Smooth muscle cell of trachea (primary cell): Measurements from ENCODE around the gene MPHOSPH10. TPM values are rescaled to one million over a fixed set of nuclear protein-coding genes. Genes with fewer than 3 reads are reported as not detected.

ENCODE experiments used
- total RNA-seq: library from RNA; depleted of rRNA; stranded (reverse); fragments of >200 nt; gene quantifications from 2 replicates; pipeline ENCODE4 v1.2.1, GENCODE V29; 2014

The MPHOSPH10 gene
- total RNA-seq, result 10.9 and 22.5 TPM in 2 replicates

GRCh38 chr2:71130152-71130904 is at the start of gene MPHOSPH10, which contains the start of gene MCEE:
Gene MPHOSPH10 (plus strand): TSS chr2:71130634. CDS start chr2:71130666, 32 bp downstream.
Gene MCEE (minus strand): TSS chr2:71130229. CDS start chr2:71130219, 10 bp downstream.

Other genes with a start within 250 kb of the MPHOSPH10 start
- gene VAX2, start 230.1 kb upstream of the MPHOSPH10 start, total RNA-seq, result 0.87 and 1.5 TPM in 2 replicates
- gene ATP6V1B1, start 194.7 kb upstream of the MPHOSPH10 start, total RNA-seq, result 0.58 and 1.7 TPM in 2 replicates
- 0.83 and 1.3 TPM in 2 replicates for gene ANKRD53, start 152.0 kb upstream of the MPHOSPH10 start, total RNA-seq
- 36.7 and 36.9 TPM in 2 replicates for gene TEX261, start 135.8 kb upstream of the MPHOSPH10 start, total RNA-seq
- 70.8 and 76.3 TPM in 2 replicates for gene NAGK, start 62.0 kb upstream of the MPHOSPH10 start, total RNA-seq
- 23.5 and 29.8 TPM in 2 replicates for gene MCEE, start 405 bp upstream of the MPHOSPH10 start, total RNA-seq
- gene PAIP2B, start 96.5 kb downstream of the MPHOSPH10 start, total RNA-seq, result 0.66 and 0.73 TPM in 2 replicates
- 97.6 and 130 TPM in 2 replicates for gene ZNF638, start 201.1 kb downstream of the MPHOSPH10 start, total RNA-seq